CD4-positive, alpha-beta T cell (primary cell): ENCODE measurements around the gene TCF7. TPM values are rescaled to one million over a fixed set of nuclear protein-coding genes. Genes with fewer than 3 reads are reported as not detected.

Experiments used
- ATAC-seq: fragments of 200-7000 bp; cut with Tn5 transposase; one replicate; pipeline ENCODE4 v1.10.0; 2022; ENCODE audit warnings: mild to moderate bottlenecking; ENCODE audit not compliant: poor library complexity
- CTCF ChIA-PET: fragments of 350-600 bp; sonication (Branson Sonifier 250); formaldehyde crosslinking; loops from one replicate; lab custom pipeline; 2021; ENCODE audit warnings: antibody characterized with exemption, inconsistent platforms; lab: Charles Lee
- POLR2A ChIA-PET: fragments of 350-600 bp; sonication (Branson Sonifier 250); formaldehyde crosslinking; loops from one replicate; lab custom pipeline; 2021; ENCODE audit warnings: antibody characterized with exemption, inconsistent platforms; lab: Charles Lee
- DNase-seq, 14 experiments: peaks; one replicate each; pipeline ENCODE4 v3.0.0-alpha.2; 2013 to 2020; ENCODE audit warnings: mixed read lengths in 2 of 14
- H3K27ac ChIP-seq, 2 donors: one replicate each; pipeline versions ENCODE4 v1.5.1 to v1.7.0; 2013; ENCODE audit warnings: low read length in 2 of 2, low read depth in 1 of 2, mild to moderate bottlenecking in 1 of 2
- H3K27me3 ChIP-seq, 2 experiments: 1 replicate in 1 of 2; 2 replicates in 1 of 2; pipeline versions ENCODE4 v1.6.1 to v1.7.0; 2013; ENCODE audit warnings: low read length in 2 of 2, control low read depth in 1 of 2, mild to moderate bottlenecking in 1 of 2, moderate library complexity in 1 of 2; ENCODE audit not compliant: insufficient read depth in 2 of 2, control insufficient read depth in 1 of 2
- H3K36me3 ChIP-seq: one replicate; pipeline ENCODE4 v1.6.1; 2013; ENCODE audit warnings: low read length, control low read depth; ENCODE audit not compliant: insufficient read depth
- H3K4me1 ChIP-seq: one replicate; pipeline ENCODE4 v1.6.1; 2013; ENCODE audit warnings: low read length, control low read depth; ENCODE audit not compliant: insufficient read depth
- H3K4me3 ChIP-seq: one replicate; pipeline ENCODE4 v1.5.1; 2013; ENCODE audit warnings: mild to moderate bottlenecking, low read length, moderate library complexity
- H3K9me3 ChIP-seq, 2 experiments: 1 replicate in 1 of 2; 2 replicates in 1 of 2; pipeline versions ENCODE4 v1.6.1 to v1.7.0; 2013; ENCODE audit warnings: low read length in 2 of 2, mild to moderate bottlenecking in 2 of 2, control low read depth in 1 of 2, moderate library complexity in 1 of 2; ENCODE audit not compliant: control insufficient read depth in 1 of 2, insufficient read depth in 1 of 2
- H3K27ac Mint-ChIP-seq: one replicate; pipeline ENCODE4 v1.8.0; 2020; ENCODE audit warnings: mixed read lengths
- H3K27me3 Mint-ChIP-seq: one replicate; pipeline ENCODE4 v1.8.0; 2021; ENCODE audit warnings: mixed read lengths
- H3K36me3 Mint-ChIP-seq: one replicate; pipeline ENCODE4 v1.8.0; 2021; ENCODE audit warnings: low read depth, mixed read lengths
- H3K4me1 Mint-ChIP-seq: one replicate; pipeline ENCODE4 v1.8.0; 2021; ENCODE audit warnings: low read depth, mixed read lengths
- H3K4me3 Mint-ChIP-seq: one replicate; pipeline ENCODE4 v1.8.0; 2020; ENCODE audit warnings: mild to moderate bottlenecking, mixed read lengths
- H3K9me3 Mint-ChIP-seq: one replicate; pipeline ENCODE4 v1.8.0; 2020; ENCODE audit warnings: mixed read lengths
- intact Hi-C, 2 experiments: fragments of 100-400 bp; cut with DNase I in 1 of 2; cut with micrococcal nuclease in 1 of 2; formaldehyde crosslinking; loops; one replicate each; pipeline versions ENCODE4 v1.15.1 to v1.9.0; 2023 to 2025; cut with DNase I, micrococcal nuclease
- total RNA-seq, 174 experiments: library from RNA in 2 of 174; stranded (reverse) in 2 of 174; gene quantifications; one replicate each; pipeline ENCODE4 v1.2.3 and lab custom pipeline; 2021 to 2026
- TF ChIP-seq, protein P1 (sequence below): fragments of 200-600 bp; IDR thresholded peaks from one replicate; pipeline ENCODE4 v1.8.0; 2022; ENCODE audit warnings: antibody characterized with exemption, mild to moderate bottlenecking

Gene TCF7
- total RNA-seq, 2 experiments from 2014 or later: 480 to 493 TPM

DNA sequence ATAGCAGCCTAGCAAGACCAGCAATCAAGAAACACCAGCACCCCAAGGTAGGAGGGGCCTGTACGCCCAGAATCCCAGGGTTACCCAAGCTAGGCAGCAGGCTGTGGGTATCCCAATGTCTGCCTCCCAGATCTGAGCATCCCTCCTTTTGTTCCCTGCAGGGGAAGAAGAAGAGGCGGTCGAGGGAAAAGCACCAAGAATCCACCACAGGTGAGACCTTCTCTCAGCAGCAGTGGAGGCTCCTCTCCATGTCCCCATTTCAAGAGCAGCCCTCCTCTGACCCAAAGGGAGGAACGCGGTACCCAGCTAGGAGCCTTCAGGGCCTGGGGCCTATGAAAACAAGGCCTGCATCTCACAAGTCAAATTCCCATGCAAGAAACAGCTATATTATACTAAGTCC lies 28.9 kb downstream of the TCF7 start:
- Histone ChIP-seq H3K9me3 (no peaks in the 10 kb centered on the region), H3K36me3 (peaks cover 95% of the 10 kb centered on the region), H3K4me3 (no peak overlapping the region), H3K4me1 (peaks cover 61% of the 10 kb centered on the region), H3K27ac (no peak overlapping the region), H3K27me3 (no peaks in the 10 kb centered on the region)
- H3K36me3 Mint-ChIP-seq: peaks cover 97% of the 10 kb centered on the region
- ChIA-PET CTCF (interaction anchor here (1.1 to 8.3 kb wide), 3 partner anchors 16 to 103 kb away, joined by 3 to 114 read pairs (median 77); no protein-coding TSS in a partner anchor), POLR2A (interaction anchor here (0.7 to 24.9 kb wide), 4 partner anchors 5 to 105 kb away, joined by 3 to 350 read pairs (median 184); no protein-coding TSS in a partner anchor)
- DNase-seq: peak in 3 of 14 experiments; percentile 0 to 4 (median 3)
- no peak for ATAC-seq
- TF ChIP-seq, protein P1, sequence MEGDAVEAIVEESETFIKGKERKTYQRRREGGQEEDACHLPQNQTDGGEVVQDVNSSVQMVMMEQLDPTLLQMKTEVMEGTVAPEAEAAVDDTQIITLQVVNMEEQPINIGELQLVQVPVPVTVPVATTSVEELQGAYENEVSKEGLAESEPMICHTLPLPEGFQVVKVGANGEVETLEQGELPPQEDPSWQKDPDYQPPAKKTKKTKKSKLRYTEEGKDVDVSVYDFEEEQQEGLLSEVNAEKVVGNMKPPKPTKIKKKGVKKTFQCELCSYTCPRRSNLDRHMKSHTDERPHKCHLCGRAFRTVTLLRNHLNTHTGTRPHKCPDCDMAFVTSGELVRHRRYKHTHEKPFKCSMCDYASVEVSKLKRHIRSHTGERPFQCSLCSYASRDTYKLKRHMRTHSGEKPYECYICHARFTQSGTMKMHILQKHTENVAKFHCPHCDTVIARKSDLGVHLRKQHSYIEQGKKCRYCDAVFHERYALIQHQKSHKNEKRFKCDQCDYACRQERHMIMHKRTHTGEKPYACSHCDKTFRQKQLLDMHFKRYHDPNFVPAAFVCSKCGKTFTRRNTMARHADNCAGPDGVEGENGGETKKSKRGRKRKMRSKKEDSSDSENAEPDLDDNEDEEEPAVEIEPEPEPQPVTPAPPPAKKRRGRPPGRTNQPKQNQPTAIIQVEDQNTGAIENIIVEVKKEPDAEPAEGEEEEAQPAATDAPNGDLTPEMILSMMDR: no peak
- H3K9me3 Mint-ChIP-seq: no peaks in the 10 kb centered on the region
- peaks cover 67% of the 10 kb centered on the region for H3K4me1 Mint-ChIP-seq
- no peak overlapping the region for H3K4me3 Mint-ChIP-seq
- intact Hi-C loops: no loop called here
- H3K27me3 Mint-ChIP-seq: no peaks in the 10 kb centered on the region
- peak overlapping the region; percentile 98 for H3K27ac Mint-ChIP-seq

DNA sequence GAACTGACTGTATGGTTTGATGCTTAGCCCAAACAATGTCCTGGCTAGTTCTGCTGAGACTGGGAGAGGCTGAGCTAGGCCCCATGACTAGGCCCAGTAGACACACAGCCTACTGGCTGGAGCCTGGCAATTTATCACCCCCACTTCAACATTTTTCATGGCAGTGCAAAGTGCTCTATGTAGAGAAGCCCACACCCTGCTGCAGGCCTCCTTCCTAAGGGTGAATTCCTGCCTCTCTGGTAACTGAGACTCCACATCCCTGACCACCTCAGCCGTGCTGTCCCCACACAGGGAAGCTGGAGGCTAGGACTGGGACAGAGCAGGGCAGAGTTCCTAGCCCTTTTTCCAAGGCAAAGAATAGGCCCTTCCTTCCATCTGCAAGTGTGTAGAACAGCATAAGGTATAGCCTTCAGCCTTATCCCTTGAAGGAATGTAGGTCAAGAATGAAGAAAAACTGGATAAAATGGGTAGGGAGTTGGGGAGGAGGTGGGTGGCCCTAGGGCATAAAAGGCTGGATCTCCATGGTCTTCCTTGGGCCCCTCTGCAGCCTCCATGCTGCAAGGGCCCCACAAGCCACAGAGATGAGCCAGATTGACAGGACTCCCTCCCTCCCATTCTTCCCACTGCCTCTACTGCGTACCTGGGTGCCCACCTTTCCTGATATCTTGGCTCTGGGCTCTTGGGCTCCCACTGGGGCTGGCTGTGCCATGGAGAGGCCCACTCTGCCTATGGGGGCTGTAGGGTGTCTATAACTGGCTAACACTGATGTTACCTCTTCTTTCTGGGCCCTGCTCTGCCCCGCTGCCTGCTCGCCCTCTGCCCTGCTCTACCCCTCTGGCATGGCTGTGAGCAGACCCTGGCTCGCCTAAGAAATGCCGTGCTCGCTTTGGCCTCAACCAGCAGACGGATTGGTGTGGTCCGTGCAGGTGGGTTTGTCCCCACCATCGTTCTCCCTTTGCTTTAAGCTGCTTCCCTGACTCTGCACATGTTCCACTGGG lies 29.8 kb downstream of the TCF7 start:
- Mint-ChIP-seq H3K36me3 (peaks cover 93% of the 10 kb centered on the region), H3K9me3 (no peaks in the 10 kb centered on the region), H3K27me3 (no peaks in the 10 kb centered on the region), H3K27ac (peak overlapping the region; percentile 98), H3K4me3 (peak overlapping the region; percentile 3), H3K4me1 (peaks cover 64% of the 10 kb centered on the region)
- DNase-seq: peak in 7 of 14 experiments; percentile 1 to 24 (median 5)
- POLR2A ChIA-PET: interaction anchor here (14.0 to 24.9 kb wide), 3 partner anchors 5 to 106 kb away, joined by 184 to 350 read pairs (median 184); no protein-coding TSS in a partner anchor
- TF ChIP-seq, protein P1: no peak
- H3K36me3 ChIP-seq: peaks cover 93% of the 10 kb centered on the region
- H3K9me3 ChIP-seq: no peaks in the 10 kb centered on the region
- peak overlapping the region; percentile 26 to 54 for H3K27ac ChIP-seq
- H3K27me3 ChIP-seq: no peaks in the 10 kb centered on the region
- H3K4me3 ChIP-seq: no peak overlapping the region
- ATAC-seq: no peak
- H3K4me1 ChIP-seq: peaks cover 53% of the 10 kb centered on the region
- intact Hi-C loops: no loop called here
- CTCF ChIA-PET: interaction anchor here (8.1 to 8.3 kb wide), 2 partner anchors 42 to 104 kb away, joined by 77 to 114 read pairs; no protein-coding TSS in a partner anchor

DNA sequence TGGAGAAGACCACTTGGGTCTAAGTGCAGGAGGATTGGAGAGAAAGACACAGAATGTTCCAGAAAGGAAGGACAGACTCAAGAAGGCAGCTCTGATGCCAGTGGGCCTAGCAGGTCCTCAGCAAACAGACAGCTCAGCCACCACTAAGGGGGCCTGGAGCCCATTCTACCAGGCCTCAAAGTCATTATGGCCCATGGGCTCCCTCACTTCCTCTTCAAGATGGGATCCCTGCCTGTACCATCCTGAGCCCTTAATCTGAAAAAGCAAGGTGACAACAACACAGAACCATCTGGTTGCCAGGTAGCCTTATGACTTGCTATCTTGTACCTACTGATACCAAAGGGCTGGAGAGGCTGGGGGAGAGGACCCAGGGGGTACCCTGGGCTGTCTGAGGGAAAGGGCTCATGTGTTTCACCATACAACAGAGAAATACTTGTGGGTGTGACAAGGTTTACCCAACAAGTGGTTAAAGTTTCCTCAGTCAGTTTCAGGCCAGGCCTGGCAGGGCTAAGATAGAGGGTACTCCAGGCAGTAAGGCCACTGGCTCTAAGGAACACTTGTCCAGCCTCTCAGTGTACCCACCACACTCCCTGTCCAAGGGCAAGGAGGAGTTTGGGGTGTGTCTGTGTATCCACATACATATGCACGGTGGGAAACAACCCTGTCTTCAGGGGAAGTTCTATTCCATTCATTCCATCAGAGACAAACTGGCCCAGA lies 30.7 kb downstream of the TCF7 start:
- Histone ChIP-seq H3K9me3 (no peaks in the 10 kb centered on the region), H3K27ac (peak overlapping the region; percentile 26 to 48), H3K4me1 (peaks cover 50% of the 10 kb centered on the region), H3K36me3 (peaks cover 92% of the 10 kb centered on the region), H3K27me3 (no peaks in the 10 kb centered on the region), H3K4me3 (no peak overlapping the region)
- Mint-ChIP-seq H3K27ac (peak overlapping the region; percentile 98), H3K36me3 (peaks cover 93% of the 10 kb centered on the region), H3K9me3 (no peaks in the 10 kb centered on the region), H3K4me3 (peak overlapping the region; percentile 3), H3K27me3 (no peaks in the 10 kb centered on the region), H3K4me1 (peaks cover 64% of the 10 kb centered on the region)
- ChIA-PET CTCF (interaction anchor here (0.7 to 8.1 kb wide), 4 partner anchors 44 to 105 kb away, joined by 3 to 114 read pairs (median 4); no protein-coding TSS in a partner anchor), POLR2A (interaction anchor here (0.9 to 24.9 kb wide), 4 partner anchors 4 to 169 kb away, joined by 3 to 350 read pairs (median 184); no protein-coding TSS in a partner anchor)
- DNase-seq: peak in 5 of 14 experiments; percentile 0 to 26 (median 8)
- intact Hi-C loops: no loop called here
- TF ChIP-seq, protein P1: no peak
- peak; percentile 1 for ATAC-seq
